Duodenal mucosa (tissue), 2 donors: Measurements from ENCODE around the gene GJB5.
A peak's percentile ranks its signal among the peaks of the same experiment; 100 is the strongest.

Source experiments
- H3K27ac ChIP-seq: one replicate; pipeline ENCODE4 v1.7.0; 2013; ENCODE audit warnings: low read depth, low read length
- H3K27me3 ChIP-seq, 2 donors: one replicate each; pipeline ENCODE4 v1.7.0; 2013; ENCODE audit warnings: low read length in 2 of 2, control low read depth in 1 of 2; ENCODE audit not compliant: insufficient read depth in 2 of 2, control insufficient read depth in 1 of 2
- H3K36me3 ChIP-seq, 2 donors: one replicate each; pipeline ENCODE4 v1.7.0; 2013; ENCODE audit warnings: low read length in 2 of 2, control low read depth in 1 of 2; ENCODE audit not compliant: insufficient read depth in 2 of 2, control insufficient read depth in 1 of 2
- H3K4me1 ChIP-seq, 2 donors: one replicate each; pipeline ENCODE4 v1.7.0; 2013; ENCODE audit warnings: low read length in 2 of 2, control low read depth in 1 of 2; ENCODE audit not compliant: insufficient read depth in 2 of 2, control insufficient read depth in 1 of 2
- H3K4me3 ChIP-seq, 2 donors: one replicate each; pipeline ENCODE4 v1.7.0; 2013; ENCODE audit warnings: low read length in 2 of 2, low read depth in 1 of 2
- H3K9ac ChIP-seq, 2 donors: one replicate each; pipeline ENCODE4 v1.7.0; 2013; ENCODE audit warnings: low read length in 2 of 2, low read depth in 1 of 2
- H3K9me3 ChIP-seq, 2 donors: one replicate each; pipeline ENCODE4 v1.7.0; 2013; ENCODE audit warnings: low read length in 2 of 2, control low read depth in 1 of 2; ENCODE audit not compliant: control insufficient read depth in 1 of 2

Gene GJB5

GRCh38 chr1:34792868-34793727, 38.3 kb downstream of the GJB5 start, which contains the start of gene GJA4:
Gene GJA4, plus strand, starts transcription at chr1:34792999. Its CDS starts 1,215 bp downstream, at chr1:34794214.
- Histone ChIP-seq H3K4me1 (no peaks in the 10 kb centered on the region), H3K36me3 (no peaks in the 10 kb centered on the region), H3K9ac (no peak within 1 kb of the TSS), H3K4me3 (peak within 1 kb of the TSS; percentile 4 to 13), H3K27me3 (peaks cover 10 to 21% of the 10 kb centered on the region in 2 donors), H3K9me3 (no peaks in the 10 kb centered on the region), H3K27ac (no peak within 1 kb of the TSS)

- Histone ChIP-seq H3K9ac (no peak overlapping the region), H3K4me1 (no peaks in the 10 kb centered on the region), H3K27me3 (peaks cover 10 to 21% of the 10 kb centered on the region in 2 donors), H3K9me3 (no peaks in the 10 kb centered on the region), H3K36me3 (no peaks in the 10 kb centered on the region), H3K27ac (no peak overlapping the region), H3K4me3 (no peak overlapping the region)
Observed at GRCh38 chr1:34794001-34794789, 39.3 kb downstream of the GJB5 start.

- Histone ChIP-seq H3K36me3 (no peaks in the 10 kb centered on the region), H3K27ac (no peak overlapping the region), H3K4me1 (no peaks in the 10 kb centered on the region), H3K27me3 (peaks cover 10 to 21% of the 10 kb centered on the region in 2 donors), H3K9me3 (no peaks in the 10 kb centered on the region), H3K9ac (no peak overlapping the region), H3K4me3 (no peak overlapping the region)
Observed at GRCh38 chr1:34794790-34795180, 39.9 kb downstream of the GJB5 start.

- Histone ChIP-seq H3K9me3 (no peaks in the 10 kb centered on the region), H3K27ac (no peak overlapping the region), H3K27me3 (peaks cover 10 to 21% of the 10 kb centered on the region in 2 donors), H3K4me1 (no peaks in the 10 kb centered on the region), H3K36me3 (no peaks in the 10 kb centered on the region), H3K4me3 (no peak overlapping the region), H3K9ac (no peak overlapping the region)
Observed at GRCh38 chr1:34795916-34796315, 41.1 kb downstream of the GJB5 start.

GRCh38 chr1:34796990-34797389, 42.1 kb downstream of the GJB5 start:
- no peaks in the 10 kb centered on the region for H3K9me3 ChIP-seq
- H3K4me1 ChIP-seq: no peaks in the 10 kb centered on the region
- peaks cover 8 to 17% of the 10 kb centered on the region in 2 donors for H3K27me3 ChIP-seq
- H3K9ac ChIP-seq: no peak overlapping the region
- no peak overlapping the region for H3K4me3 ChIP-seq
- H3K36me3 ChIP-seq: no peaks in the 10 kb centered on the region
- no peak overlapping the region for H3K27ac ChIP-seq

GRCh38 chr1:34800214-34800613, 45.4 kb downstream of the GJB5 start:
- H3K27me3 ChIP-seq: no peaks in the 10 kb centered on the region
- H3K27ac ChIP-seq: no peak overlapping the region
- no peak overlapping the region for H3K9ac ChIP-seq
- H3K9me3 ChIP-seq: no peaks in the 10 kb centered on the region
- no peaks in the 10 kb centered on the region for H3K4me1 ChIP-seq
- no peaks in the 10 kb centered on the region for H3K36me3 ChIP-seq
- no peak overlapping the region for H3K4me3 ChIP-seq

- Histone ChIP-seq H3K4me1 (no peaks in the 10 kb centered on the region), H3K36me3 (no peaks in the 10 kb centered on the region), H3K27me3 (no peaks in the 10 kb centered on the region), H3K9me3 (no peaks in the 10 kb centered on the region), H3K27ac (no peak overlapping the region), H3K4me3 (no peak overlapping the region), H3K9ac (no peak overlapping the region)
Observed at GRCh38 chr1:34803770-34804169, 48.9 kb downstream of the GJB5 start.

- Histone ChIP-seq H3K4me1 (no peaks in the 10 kb centered on the region), H3K27ac (no peak overlapping the region), H3K9me3 (no peaks in the 10 kb centered on the region), H3K4me3 (no peak overlapping the region), H3K9ac (no peak overlapping the region), H3K27me3 (no peaks in the 10 kb centered on the region), H3K36me3 (no peaks in the 10 kb centered on the region)
Observed at GRCh38 chr1:34806396-34806795, 51.5 kb downstream of the GJB5 start.
